ENCODE measurements around the gene SPATS2L.

The SPATS2L gene

DNA sequence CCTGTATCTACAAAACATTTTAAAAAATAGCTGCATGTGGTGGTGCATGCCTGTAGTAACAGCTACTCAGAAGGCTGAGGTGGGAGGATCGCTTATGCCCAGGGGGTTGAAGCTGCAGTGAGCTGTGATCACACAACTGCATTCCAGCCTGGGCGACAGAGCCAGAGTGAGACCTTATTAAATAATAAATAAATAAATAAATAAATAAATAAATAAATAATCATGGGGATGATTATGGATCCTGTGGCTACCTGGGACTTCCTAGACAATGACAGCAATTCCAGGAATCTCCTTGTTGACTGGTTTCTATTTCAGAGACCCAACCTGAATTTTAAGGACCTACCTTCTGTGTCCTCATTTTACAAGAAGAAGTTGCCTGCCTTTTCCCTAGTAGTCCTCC is 111.9 kb downstream of the SPATS2L start:
- no peak for DNase-seq

- no peak for DNase-seq
These were observed 112.8 kb downstream of the SPATS2L start for GRCh38 chr2:200419325-200419724.

DNA sequence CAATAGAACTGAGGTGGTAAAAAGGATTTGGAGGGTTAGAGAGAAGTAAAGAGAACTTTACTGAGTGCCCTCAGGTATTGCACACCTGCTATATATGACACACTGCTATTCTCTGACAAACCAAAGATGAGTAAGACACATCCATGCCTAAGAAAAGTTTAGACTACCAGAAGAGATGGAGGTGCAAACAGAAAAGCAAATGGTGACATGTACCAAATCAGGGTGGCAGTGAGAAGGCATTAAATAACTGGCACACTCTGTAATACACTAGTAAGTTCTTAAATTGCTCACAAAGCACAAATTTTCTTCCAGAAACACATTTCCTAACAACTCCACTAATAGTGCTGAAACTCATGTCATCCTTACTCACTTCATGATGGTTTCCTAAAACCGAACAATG is 114.8 kb downstream of the SPATS2L start:
- no peak for DNase-seq

DNA sequence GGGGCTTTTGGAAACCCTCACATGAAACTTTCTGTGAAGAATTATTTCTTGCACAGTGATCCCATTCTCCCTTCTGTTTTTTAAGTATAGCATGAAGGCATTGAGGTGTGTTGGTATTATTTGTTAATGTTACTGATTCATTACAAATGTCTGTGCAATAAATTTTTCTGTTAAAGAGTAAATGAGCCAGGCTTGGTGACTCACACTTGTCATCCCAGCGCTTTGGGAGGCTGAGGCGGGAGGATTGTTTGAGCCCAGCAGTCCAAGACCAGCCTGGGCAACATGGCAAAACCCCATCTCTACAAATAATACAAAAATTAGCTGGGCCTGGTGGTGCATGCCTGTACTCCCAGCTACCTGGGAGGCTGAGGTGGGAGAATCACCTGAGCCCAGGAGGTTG is 115.6 kb downstream of the SPATS2L start:
- no peak for DNase-seq

DNA sequence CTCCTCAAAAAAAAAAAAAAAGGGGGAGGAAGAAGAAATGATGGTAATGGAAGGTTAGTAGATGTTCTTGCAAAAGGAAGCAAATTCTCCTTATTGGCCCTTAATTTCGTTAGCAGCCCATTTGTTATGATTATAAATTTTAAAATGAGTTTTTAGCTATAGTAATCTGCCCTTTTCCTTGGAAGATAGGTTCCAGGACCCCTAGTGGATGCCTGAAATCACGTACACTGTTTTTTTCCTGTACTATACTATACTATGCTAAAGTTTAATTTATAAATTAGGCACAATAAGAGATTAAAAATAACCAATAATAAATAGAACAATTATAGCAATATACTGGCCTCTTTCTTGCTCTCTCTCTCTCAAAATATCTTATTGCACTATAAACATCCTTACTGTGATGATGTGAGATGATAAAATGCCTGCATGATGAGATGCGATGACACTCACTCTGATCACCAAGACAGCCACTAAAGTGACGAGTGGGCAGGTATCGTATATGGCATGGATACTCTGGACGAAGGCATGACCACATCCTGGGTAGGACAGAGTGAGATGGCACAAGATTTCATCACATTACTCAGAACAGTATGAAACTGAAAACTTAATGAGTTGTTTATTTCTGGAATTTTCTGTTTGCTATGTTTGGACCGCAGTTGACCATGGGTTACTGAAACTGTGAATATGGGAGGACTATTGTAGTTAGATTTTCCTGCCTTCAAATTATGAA is 116.2 kb downstream of the SPATS2L start:
- no peak for DNase-seq

DNA sequence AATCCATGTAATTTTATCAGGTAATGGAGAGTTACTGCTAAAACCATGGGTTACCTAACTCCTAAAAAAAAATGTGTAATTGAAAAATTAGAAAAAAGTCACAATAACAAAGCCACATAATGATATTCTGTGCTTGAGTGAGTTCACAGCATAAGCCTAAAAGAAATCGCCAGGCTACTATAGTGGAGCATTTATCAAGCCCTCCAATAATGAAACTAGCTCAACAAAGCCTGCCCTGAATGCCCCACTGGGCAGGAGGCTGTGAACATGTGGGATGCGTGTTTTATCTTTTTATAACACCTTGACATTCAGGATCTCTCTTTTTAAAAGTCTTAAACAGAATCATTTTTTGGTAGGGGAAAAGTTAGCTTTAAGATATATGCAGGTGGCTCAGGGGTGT is 117.0 kb downstream of the SPATS2L start:
- no peak for DNase-seq

- DNase-seq = no peak
These were observed 118.7 kb downstream of the SPATS2L start for GRCh38 chr2:200425026-200425821.

- no peak for DNase-seq
These were observed 120.3 kb downstream of the SPATS2L start for GRCh38 chr2:200426754-200427153.

DNA sequence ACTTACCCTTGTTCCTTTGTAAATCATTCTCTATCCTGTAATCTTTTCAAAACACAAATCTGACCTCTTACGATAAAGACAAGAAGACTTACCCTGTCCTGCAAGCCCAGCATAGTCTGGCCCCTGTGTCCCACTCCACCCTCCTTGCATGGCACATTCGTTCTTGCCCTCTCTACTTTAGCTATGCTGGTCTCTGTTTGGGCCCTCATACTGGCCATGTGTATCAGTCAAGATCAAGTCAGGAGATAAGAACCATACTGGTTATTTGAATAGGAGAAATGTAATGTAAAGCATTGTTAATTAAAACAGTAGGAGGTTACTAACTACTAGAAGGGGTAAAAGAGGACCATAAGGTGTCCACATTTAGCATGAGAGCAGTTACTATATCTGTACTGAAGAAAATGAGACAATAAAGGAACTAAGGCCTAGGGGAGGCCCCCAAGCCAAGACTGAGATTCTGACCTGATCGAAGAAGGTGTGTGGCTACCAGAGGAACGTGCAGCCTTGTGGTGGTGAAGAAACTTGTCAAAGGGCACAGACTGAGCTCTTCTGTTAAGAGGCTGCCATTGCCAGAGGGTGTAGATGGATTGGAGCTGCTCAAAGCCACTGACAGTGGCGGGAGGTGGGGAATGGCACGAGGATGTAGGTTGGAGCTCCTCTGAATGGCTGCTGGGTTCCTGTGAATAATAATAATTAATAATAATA is 122.6 kb downstream of the SPATS2L start:
- no peak for DNase-seq

- no peak for DNase-seq
These were observed 123.5 kb downstream of the SPATS2L start for GRCh38 chr2:200430017-200430416.

GRCh38 chr2:200431996-200432705 is 125.7 kb downstream of the SPATS2L start:
- DNase-seq = no peak

- DNase-seq = no peak
These were observed 128.9 kb downstream of the SPATS2L start for GRCh38 chr2:200435379-200435778.

GRCh38 chr2:200438251-200438650 is 131.8 kb downstream of the SPATS2L start:
- no peak for DNase-seq

DNA sequence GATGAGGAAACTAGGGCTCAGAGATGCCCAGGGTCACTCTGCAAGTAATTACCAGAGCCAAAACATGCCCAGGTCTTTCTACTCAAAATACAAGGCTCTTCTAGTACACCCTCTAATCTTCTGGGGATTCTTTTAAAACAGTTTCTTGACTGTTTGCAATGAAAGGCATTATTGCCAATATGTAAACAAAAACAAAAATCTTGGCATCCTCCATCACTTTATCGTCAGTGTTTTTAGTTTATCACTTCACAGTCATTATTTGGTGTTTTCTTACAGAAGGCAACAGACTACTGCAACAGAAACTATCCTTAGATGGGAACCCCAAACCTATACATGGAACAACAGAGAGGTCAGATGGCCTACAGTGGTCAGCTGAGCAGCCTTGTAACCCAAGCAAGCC is 132.4 kb downstream of the SPATS2L start:
- DNase-seq = no peak

- peak; percentile 70 to 85 for DNase-seq
These were observed 133.5 kb downstream of the SPATS2L start for GRCh38 chr2:200439981-200440380.

DNA sequence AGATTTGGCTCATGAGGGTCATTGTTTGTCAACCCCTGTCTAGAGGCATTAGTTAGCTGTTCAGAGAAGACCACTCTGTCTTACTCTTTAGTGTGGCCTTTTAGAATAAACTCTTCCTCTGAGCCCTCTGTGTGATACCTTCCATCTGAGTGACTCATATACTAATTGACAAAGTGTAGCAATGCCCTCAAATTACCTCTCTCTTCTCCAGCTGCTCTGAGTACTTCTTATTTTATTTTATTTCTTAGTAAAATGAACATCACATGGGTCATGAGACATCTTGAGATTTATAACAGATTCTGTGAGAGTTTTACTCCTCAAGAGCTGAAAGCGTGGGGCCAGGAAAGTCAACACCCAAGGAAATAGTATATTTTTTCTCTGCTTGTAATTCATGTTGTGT is 136.0 kb downstream of the SPATS2L start:
- no peak for DNase-seq

DNA sequence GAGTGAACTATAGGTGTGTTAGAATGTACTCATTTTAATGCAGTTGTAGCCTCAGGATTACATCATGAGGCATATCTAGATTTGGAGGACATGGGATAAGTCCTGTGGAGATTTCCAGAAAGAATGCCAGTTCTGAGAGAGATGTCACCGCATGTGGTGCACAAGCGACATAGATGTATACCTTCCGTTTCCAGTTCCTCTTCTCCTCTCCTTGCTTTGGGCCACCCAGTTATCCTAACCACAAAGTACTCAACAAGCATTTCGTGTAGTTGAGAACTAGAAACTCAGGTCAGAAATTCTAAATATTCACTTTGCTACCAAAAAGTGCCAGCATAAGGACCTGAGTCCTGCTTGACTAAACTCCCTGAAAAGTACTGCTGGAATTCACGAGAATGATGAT is 136.9 kb downstream of the SPATS2L start:
- no peak for DNase-seq

- no peak for DNase-seq
These were observed 137.4 kb downstream of the SPATS2L start for GRCh38 chr2:200443916-200444315.

- DNase-seq = no peak
These were observed 138.0 kb downstream of the SPATS2L start for GRCh38 chr2:200444530-200444929.

GRCh38 chr2:200445284-200445683 is 138.8 kb downstream of the SPATS2L start:
- no peak for DNase-seq

GRCh38 chr2:200446612-200447011 is 140.1 kb downstream of the SPATS2L start:
- no peak for DNase-seq

DNA sequence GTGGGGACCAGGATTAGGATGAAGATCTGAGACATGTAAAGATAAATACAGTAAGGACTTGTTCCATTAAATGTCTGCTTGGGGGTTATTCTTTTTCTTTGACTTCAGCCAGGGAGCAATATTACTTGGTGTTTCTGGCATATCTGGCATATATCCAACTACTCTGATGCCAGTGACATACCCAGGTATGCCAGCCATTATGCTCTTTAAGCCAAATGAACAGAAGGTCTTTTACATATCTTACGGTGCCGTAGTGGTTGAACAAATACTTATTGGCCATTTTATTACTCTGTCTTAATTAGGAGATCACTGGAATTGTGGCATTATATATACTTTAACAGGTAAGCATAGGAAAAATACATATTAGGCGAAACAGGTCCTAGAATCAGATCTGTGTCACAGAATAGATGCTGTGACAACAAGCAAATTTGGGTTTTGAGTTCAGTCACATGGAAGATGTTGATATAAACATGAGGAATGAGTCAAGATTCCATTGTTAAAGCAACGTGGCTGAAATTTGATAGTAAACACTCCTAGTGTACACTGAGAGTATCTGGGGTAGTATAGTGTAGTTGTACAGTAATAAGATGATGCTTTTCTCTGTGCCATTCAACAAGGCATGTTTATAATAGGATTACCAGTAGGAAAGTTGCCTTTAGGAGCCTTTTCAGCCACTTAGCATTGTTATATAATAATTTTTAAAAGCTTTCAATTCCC is 140.8 kb downstream of the SPATS2L start:
- no peak for DNase-seq

Measured in NCI-H2081 (cell line).